WTC11 (cell line): Measurements from ENCODE around the gene CALHM4. TPM values are rescaled to one million over a fixed set of nuclear protein-coding genes. Genes with fewer than 3 reads are reported as not detected.

Experiments used
- CBFB ChIP-seq: sonication (generic); formaldehyde crosslinking; IDR thresholded peaks from 2 replicates; pipeline ENCODE4 v1.8.1; 2022; ENCODE audit warnings: mild to moderate bottlenecking, low read depth, missing genetic modification reagents
- ELF4 ChIP-seq: sonication (generic); formaldehyde crosslinking; IDR thresholded peaks from 2 replicates; pipeline ENCODE4 v1.8.1; 2022; ENCODE audit warnings: low read depth, mild to moderate bottlenecking, moderate library complexity, missing genetic modification reagents
- ESRRA ChIP-seq: sonication (generic); formaldehyde crosslinking; IDR thresholded peaks from 2 replicates; pipeline ENCODE4 v1.8.1; 2022; ENCODE audit warnings: mild to moderate bottlenecking, missing genetic modification reagents, borderline replicate concordance
- ETV6 ChIP-seq: sonication (generic); formaldehyde crosslinking; IDR thresholded peaks from 2 replicates; pipeline ENCODE4 v1.8.1; 2022; ENCODE audit warnings: mild to moderate bottlenecking, missing genetic modification reagents
- GABPB1 ChIP-seq: sonication (generic); formaldehyde crosslinking; IDR thresholded peaks from 2 replicates; pipeline ENCODE4 v1.8.1; 2023; ENCODE audit warnings: mild to moderate bottlenecking, missing genetic modification reagents
- JUN ChIP-seq: sonication (generic); formaldehyde crosslinking; IDR thresholded peaks from 2 replicates; pipeline ENCODE4 v1.8.0; 2023; ENCODE audit warnings: mild to moderate bottlenecking, missing genetic modification reagents
- NFATC4 ChIP-seq: fragments of 250-450 bp; sonication (Bioruptor Pico); IDR thresholded peaks from 2 replicates; pipeline ENCODE4 v1.9.0; 2021; ENCODE audit warnings: mild to moderate bottlenecking
- OVOL2 ChIP-seq: fragments of 250-450 bp; sonication (Bioruptor Pico); IDR thresholded peaks from 2 replicates; pipeline ENCODE4 v1.9.0; 2021; ENCODE audit warnings: mild to moderate bottlenecking, borderline replicate concordance
- RORB ChIP-seq: fragments of 250-450 bp; sonication (Bioruptor Pico); IDR thresholded peaks from 2 replicates; pipeline ENCODE4 v1.9.0; 2021; ENCODE audit warnings: mild to moderate bottlenecking
- SP1 ChIP-seq: sonication (generic); formaldehyde crosslinking; conservative IDR thresholded peaks from 2 replicates; pipeline ENCODE4 v1.8.1; 2022; ENCODE audit warnings: missing genetic modification reagents
- TCF7 ChIP-seq: sonication (generic); formaldehyde crosslinking; IDR thresholded peaks from 2 replicates; pipeline ENCODE4 v1.8.0; 2022; ENCODE audit warnings: mild to moderate bottlenecking, low read depth, missing genetic modification reagents, moderate library complexity
- TEAD1 ChIP-seq: sonication (generic); formaldehyde crosslinking; IDR thresholded peaks from 2 replicates; pipeline ENCODE4 v1.8.0; 2022; ENCODE audit warnings: mild to moderate bottlenecking, missing genetic modification reagents
- TP53 ChIP-seq: sonication (generic); formaldehyde crosslinking; IDR thresholded peaks from 2 replicates; pipeline ENCODE4 v1.8.1; 2023; ENCODE audit warnings: mild to moderate bottlenecking, missing genetic modification reagents
- ZNF219 ChIP-seq: sonication (generic); formaldehyde crosslinking; IDR thresholded peaks from 2 replicates; pipeline ENCODE4 v1.8.0; 2023; ENCODE audit warnings: missing genetic modification reagents, mild to moderate bottlenecking, borderline replicate concordance
- ZNF232 ChIP-seq: sonication (generic); formaldehyde crosslinking; IDR thresholded peaks from 2 replicates; pipeline ENCODE4 v1.8.0; 2022; ENCODE audit warnings: mild to moderate bottlenecking, missing genetic modification reagents
- ZNF416 ChIP-seq: fragments of 250-450 bp; sonication (Bioruptor Pico); IDR thresholded peaks from 2 replicates; pipeline ENCODE4 v1.9.0; 2021; ENCODE audit warnings: mild to moderate bottlenecking, inconsistent platforms
- total RNA-seq: library from RNA; stranded (reverse); gene quantifications from 3 replicates; pipeline ENCODE4 v1.2.3, GENCODE V29; 2021
- TF ChIP-seq, protein P1 (sequence below): sonication (generic); formaldehyde crosslinking; IDR thresholded peaks from 2 replicates; pipeline ENCODE4 v1.8.0; 2022; ENCODE audit warnings: mild to moderate bottlenecking, missing genetic modification reagents
- TF ChIP-seq, protein P2 (sequence below): sonication (generic); formaldehyde crosslinking; IDR thresholded peaks from 2 replicates; pipeline ENCODE4 v1.8.1; 2023; ENCODE audit warnings: mild to moderate bottlenecking, moderate library complexity, missing genetic modification reagents
- TF ChIP-seq, protein P3 (sequence below): fragments of 250-450 bp; sonication (Bioruptor Pico); IDR thresholded peaks from 2 replicates; pipeline ENCODE4 v1.9.0; 2021; ENCODE audit warnings: mild to moderate bottlenecking, borderline replicate concordance
- TF ChIP-seq, protein P4 (sequence below): sonication (generic); formaldehyde crosslinking; IDR thresholded peaks from 2 replicates; pipeline ENCODE4 v1.8.1; 2023; ENCODE audit warnings: mild to moderate bottlenecking, missing genetic modification reagents, borderline replicate concordance
- TF ChIP-seq, protein P5 (sequence below): sonication (generic); formaldehyde crosslinking; IDR thresholded peaks from 2 replicates; pipeline ENCODE4 v1.8.0; 2022; ENCODE audit warnings: mild to moderate bottlenecking, missing genetic modification reagents
- TF ChIP-seq, protein P6 (sequence below): sonication (generic); formaldehyde crosslinking; IDR thresholded peaks from 2 replicates; pipeline ENCODE4 v1.8.1; 2023; ENCODE audit warnings: mild to moderate bottlenecking, missing genetic modification reagents

The CALHM4 gene
- total RNA-seq, 1 experiment from 2014 or later = not detected

DNA sequence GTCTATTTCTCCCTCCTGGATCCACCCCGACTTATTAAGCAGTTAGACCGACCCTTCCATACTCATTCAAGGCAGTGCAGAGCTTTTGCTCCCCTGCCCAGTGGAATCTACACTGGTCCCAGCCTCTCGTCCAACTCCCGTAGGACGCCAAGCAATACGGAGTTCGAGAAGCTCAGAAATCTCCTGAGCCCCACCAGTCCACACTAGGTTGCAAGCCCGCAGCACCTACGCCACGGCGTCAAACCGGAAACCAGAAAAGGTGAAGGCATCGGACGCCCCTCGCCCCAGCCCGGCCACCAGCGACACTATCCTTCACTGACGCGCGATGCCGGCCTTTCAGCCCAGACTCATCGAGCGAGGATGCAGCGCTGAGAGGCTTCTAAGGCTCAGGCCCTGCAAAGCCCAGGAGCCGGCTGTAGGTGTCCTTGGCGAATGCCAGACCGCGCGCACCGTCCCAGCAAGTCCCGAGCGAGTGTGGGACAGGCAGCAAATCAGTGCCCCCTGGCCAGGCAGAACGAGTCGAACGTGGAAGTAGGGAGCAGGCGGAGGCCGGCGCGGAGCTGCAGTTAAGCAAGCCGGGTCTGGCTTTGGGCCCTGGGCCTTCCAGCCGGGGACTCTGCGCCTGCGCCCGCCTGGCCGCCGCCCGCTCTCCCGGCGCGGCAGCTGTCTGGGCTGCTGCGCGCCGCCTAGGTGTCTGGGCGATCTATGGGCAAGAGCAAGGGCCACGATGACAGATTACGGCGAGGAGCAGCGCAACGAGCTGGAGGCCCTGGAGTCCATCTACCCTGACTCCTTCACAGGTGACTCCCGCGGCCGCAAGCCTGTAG, 17.5 kb downstream of the CALHM4 start, which contains the start of gene RWDD1 (continued):
- TF ChIP-seq, protein P1, sequence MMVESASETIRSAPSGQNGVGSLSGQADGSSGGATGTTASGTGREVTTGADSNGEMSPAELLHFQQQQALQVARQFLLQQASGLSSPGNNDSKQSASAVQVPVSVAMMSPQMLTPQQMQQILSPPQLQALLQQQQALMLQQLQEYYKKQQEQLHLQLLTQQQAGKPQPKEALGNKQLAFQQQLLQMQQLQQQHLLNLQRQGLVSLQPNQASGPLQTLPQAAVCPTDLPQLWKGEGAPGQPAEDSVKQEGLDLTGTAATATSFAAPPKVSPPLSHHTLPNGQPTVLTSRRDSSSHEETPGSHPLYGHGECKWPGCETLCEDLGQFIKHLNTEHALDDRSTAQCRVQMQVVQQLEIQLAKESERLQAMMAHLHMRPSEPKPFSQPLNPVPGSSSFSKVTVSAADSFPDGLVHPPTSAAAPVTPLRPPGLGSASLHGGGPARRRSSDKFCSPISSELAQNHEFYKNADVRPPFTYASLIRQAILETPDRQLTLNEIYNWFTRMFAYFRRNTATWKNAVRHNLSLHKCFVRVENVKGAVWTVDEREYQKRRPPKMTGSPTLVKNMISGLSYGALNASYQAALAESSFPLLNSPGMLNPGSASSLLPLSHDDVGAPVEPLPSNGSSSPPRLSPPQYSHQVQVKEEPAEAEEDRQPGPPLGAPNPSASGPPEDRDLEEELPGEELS (CRISPR knock-in tag) = peak; percentile 90
- TF ChIP-seq TCF7 (no peak), OVOL2 (no peak), ELF4 (CRISPR knock-in tag) (no peak), JUN (no peak; the same call in 1 of the 2 replicates), TP53 (CRISPR knock-in tag) (peak; percentile 62; the same call in 1 of the 2 replicates), ZNF416 (CRISPR knock-in tag) (no peak), TEAD1 (CRISPR knock-in tag) (peak; percentile 59), ZNF219 (CRISPR knock-in tag) (no peak), GABPB1 (peak; percentile 87), NFATC4 (CRISPR knock-in tag) (no peak), CBFB (CRISPR knock-in tag) (no peak), RORB (CRISPR knock-in tag) (no peak), SP1 (peak; percentile 91), ETV6 (peak; percentile 95), ESRRA (CRISPR knock-in tag) (no peak), ZNF232 (CRISPR knock-in tag) (peak; percentile 52; the same call in 1 of the 2 replicates)
- TF ChIP-seq, protein P2, sequence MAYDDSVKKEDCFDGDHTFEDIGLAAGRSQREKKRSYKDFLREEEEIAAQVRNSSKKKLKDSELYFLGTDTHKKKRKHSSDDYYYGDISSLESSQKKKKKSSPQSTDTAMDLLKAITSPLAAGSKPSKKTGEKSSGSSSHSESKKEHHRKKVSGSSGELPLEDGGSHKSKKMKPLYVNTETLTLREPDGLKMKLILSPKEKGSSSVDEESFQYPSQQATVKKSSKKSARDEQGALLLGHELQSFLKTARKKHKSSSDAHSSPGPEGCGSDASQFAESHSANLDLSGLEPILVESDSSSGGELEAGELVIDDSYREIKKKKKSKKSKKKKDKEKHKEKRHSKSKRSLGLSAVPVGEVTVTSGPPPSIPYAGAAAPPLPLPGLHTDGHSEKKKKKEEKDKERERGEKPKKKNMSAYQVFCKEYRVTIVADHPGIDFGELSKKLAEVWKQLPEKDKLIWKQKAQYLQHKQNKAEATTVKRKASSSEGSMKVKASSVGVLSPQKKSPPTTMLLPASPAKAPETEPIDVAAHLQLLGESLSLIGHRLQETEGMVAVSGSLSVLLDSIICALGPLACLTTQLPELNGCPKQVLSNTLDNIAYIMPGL (CRISPR knock-in tag) = peak; percentile 65; the same call in 1 of the 2 replicates
- TF ChIP-seq, protein P3, sequence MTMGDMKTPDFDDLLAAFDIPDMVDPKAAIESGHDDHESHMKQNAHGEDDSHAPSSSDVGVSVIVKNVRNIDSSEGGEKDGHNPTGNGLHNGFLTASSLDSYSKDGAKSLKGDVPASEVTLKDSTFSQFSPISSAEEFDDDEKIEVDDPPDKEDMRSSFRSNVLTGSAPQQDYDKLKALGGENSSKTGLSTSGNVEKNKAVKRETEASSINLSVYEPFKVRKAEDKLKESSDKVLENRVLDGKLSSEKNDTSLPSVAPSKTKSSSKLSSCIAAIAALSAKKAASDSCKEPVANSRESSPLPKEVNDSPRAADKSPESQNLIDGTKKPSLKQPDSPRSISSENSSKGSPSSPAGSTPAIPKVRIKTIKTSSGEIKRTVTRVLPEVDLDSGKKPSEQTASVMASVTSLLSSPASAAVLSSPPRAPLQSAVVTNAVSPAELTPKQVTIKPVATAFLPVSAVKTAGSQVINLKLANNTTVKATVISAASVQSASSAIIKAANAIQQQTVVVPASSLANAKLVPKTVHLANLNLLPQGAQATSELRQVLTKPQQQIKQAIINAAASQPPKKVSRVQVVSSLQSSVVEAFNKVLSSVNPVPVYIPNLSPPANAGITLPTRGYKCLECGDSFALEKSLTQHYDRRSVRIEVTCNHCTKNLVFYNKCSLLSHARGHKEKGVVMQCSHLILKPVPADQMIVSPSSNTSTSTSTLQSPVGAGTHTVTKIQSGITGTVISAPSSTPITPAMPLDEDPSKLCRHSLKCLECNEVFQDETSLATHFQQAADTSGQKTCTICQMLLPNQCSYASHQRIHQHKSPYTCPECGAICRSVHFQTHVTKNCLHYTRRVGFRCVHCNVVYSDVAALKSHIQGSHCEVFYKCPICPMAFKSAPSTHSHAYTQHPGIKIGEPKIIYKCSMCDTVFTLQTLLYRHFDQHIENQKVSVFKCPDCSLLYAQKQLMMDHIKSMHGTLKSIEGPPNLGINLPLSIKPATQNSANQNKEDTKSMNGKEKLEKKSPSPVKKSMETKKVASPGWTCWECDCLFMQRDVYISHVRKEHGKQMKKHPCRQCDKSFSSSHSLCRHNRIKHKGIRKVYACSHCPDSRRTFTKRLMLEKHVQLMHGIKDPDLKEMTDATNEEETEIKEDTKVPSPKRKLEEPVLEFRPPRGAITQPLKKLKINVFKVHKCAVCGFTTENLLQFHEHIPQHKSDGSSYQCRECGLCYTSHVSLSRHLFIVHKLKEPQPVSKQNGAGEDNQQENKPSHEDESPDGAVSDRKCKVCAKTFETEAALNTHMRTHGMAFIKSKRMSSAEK = no peak
- TF ChIP-seq, protein P4, sequence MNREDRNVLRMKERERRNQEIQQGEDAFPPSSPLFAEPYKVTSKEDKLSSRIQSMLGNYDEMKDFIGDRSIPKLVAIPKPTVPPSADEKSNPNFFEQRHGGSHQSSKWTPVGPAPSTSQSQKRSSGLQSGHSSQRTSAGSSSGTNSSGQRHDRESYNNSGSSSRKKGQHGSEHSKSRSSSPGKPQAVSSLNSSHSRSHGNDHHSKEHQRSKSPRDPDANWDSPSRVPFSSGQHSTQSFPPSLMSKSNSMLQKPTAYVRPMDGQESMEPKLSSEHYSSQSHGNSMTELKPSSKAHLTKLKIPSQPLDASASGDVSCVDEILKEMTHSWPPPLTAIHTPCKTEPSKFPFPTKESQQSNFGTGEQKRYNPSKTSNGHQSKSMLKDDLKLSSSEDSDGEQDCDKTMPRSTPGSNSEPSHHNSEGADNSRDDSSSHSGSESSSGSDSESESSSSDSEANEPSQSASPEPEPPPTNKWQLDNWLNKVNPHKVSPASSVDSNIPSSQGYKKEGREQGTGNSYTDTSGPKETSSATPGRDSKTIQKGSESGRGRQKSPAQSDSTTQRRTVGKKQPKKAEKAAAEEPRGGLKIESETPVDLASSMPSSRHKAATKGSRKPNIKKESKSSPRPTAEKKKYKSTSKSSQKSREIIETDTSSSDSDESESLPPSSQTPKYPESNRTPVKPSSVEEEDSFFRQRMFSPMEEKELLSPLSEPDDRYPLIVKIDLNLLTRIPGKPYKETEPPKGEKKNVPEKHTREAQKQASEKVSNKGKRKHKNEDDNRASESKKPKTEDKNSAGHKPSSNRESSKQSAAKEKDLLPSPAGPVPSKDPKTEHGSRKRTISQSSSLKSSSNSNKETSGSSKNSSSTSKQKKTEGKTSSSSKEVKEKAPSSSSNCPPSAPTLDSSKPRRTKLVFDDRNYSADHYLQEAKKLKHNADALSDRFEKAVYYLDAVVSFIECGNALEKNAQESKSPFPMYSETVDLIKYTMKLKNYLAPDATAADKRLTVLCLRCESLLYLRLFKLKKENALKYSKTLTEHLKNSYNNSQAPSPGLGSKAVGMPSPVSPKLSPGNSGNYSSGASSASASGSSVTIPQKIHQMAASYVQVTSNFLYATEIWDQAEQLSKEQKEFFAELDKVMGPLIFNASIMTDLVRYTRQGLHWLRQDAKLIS (CRISPR knock-in tag) = peak; percentile 58; the same call in 1 of the 2 replicates
- TF ChIP-seq, protein P5, sequence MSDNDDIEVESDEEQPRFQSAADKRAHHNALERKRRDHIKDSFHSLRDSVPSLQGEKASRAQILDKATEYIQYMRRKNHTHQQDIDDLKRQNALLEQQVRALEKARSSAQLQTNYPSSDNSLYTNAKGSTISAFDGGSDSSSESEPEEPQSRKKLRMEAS (CRISPR knock-in tag) = peak; percentile 72
- TF ChIP-seq, protein P6, sequence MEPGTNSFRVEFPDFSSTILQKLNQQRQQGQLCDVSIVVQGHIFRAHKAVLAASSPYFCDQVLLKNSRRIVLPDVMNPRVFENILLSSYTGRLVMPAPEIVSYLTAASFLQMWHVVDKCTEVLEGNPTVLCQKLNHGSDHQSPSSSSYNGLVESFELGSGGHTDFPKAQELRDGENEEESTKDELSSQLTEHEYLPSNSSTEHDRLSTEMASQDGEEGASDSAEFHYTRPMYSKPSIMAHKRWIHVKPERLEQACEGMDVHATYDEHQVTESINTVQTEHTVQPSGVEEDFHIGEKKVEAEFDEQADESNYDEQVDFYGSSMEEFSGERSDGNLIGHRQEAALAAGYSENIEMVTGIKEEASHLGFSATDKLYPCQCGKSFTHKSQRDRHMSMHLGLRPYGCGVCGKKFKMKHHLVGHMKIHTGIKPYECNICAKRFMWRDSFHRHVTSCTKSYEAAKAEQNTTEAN = no peak; the same call in 1 of the 2 replicates
